Ovary (tissue), 3 donors: ENCODE measurements around the gene CREB3L1.

Source experiments
- POLR2A ChIP-seq: fragments of 450-650 bp; IDR thresholded peaks from one replicate; pipeline ENCODE4 v1.6.1; 2017; ENCODE audit warnings: antibody characterized with exemption, mild to moderate bottlenecking, moderate library complexity
- TF ChIP-seq, protein P1 (sequence below), 3 donors: fragments of 450-650 bp in 2 of 3; fragments of 200-600 bp in 1 of 3; IDR thresholded peaks; one replicate each; pipeline versions ENCODE4 v1.5.1 to v1.8.0; 2016 to 2022; ENCODE audit warnings: antibody characterized with exemption in 3 of 3, mild to moderate bottlenecking in 1 of 3
- donor health status: DM: no; HTN: no; CAD: no.

DNA sequence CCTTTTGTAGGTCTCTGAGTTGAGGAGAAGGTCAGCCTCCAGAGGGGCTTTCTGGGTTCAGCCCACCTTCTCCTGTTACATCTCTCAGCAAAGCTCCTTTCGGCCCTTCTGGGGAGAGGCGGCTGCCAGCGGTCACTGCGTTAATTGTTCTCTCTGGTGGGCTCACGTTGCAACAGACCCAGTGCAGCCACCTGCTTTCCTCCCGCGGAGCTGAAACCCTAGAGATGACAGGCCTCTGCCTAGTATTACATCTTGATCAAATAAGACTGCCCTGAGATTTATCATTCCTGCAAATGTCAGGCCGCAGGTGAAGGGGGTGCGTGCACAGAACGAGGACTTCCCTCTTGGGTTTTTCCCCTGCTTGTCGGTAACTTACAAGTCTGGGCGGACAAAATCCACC is 43.2 kb upstream of the CREB3L1 start:
- TF ChIP-seq, protein P1, sequence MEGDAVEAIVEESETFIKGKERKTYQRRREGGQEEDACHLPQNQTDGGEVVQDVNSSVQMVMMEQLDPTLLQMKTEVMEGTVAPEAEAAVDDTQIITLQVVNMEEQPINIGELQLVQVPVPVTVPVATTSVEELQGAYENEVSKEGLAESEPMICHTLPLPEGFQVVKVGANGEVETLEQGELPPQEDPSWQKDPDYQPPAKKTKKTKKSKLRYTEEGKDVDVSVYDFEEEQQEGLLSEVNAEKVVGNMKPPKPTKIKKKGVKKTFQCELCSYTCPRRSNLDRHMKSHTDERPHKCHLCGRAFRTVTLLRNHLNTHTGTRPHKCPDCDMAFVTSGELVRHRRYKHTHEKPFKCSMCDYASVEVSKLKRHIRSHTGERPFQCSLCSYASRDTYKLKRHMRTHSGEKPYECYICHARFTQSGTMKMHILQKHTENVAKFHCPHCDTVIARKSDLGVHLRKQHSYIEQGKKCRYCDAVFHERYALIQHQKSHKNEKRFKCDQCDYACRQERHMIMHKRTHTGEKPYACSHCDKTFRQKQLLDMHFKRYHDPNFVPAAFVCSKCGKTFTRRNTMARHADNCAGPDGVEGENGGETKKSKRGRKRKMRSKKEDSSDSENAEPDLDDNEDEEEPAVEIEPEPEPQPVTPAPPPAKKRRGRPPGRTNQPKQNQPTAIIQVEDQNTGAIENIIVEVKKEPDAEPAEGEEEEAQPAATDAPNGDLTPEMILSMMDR (IDR thresholded peaks at IDR 0.05), result no peak
- no peak for TF ChIP-seq POLR2A
